Gastroesophageal sphincter (tissue), 4 donors: ENCODE measurements around the gene AIFM3. TPM values are rescaled to one million over a fixed set of nuclear protein-coding genes. Genes with fewer than 3 reads are reported as not detected.

Source experiments
- ATAC-seq: fragments of 150-250 bp; one replicate; pipeline ENCODE4 v1.9.1; 2016; ENCODE audit warnings: mild to moderate bottlenecking, moderate library complexity
- H3K27ac ChIP-seq, 4 donors: fragments of 200-600 bp; sonication (generic) in 3 of 4; 1 replicate in 3 of 4; 2 replicates in 1 of 4; pipeline ENCODE4 v1.5.1; 2016 to 2019
- H3K27me3 ChIP-seq: fragments of 200-600 bp; sonication (generic); one replicate; pipeline ENCODE4 v1.5.1; 2019
- H3K36me3 ChIP-seq, 2 donors: fragments of 200-600 bp; sonication (generic); one replicate each; pipeline ENCODE4 v1.5.1; 2019; ENCODE audit warnings: control low read depth in 1 of 2
- H3K4me1 ChIP-seq, 3 donors: fragments of 200-600 bp; sonication (generic); 1 replicate in 2 of 3; 2 replicates in 1 of 3; pipeline ENCODE4 v1.5.1; 2016 to 2019; ENCODE audit warnings: control low read depth in 2 of 3
- H3K4me3 ChIP-seq, 2 donors: fragments of 200-600 bp; sonication (generic); one replicate each; pipeline ENCODE4 v1.5.1; 2019; ENCODE audit warnings: mild to moderate bottlenecking in 1 of 2, moderate library complexity in 1 of 2
- H3K9me3 ChIP-seq, 3 donors: fragments of 200-600 bp; sonication (generic); one replicate each; pipeline ENCODE4 v1.5.1; 2017 to 2019; ENCODE audit warnings: control low read depth in 2 of 3
- EP300 ChIP-seq: sonication (generic); formaldehyde crosslinking; IDR thresholded peaks from one replicate; pipeline ENCODE4 v1.6.1; 2017; ENCODE audit warnings: antibody characterized with exemption, mild to moderate bottlenecking
- POLR2A ChIP-seq, 2 donors: fragments of 450-650 bp; IDR thresholded peaks; one replicate each; pipeline ENCODE4 v1.6.1; 2017; ENCODE audit warnings: antibody characterized with exemption in 2 of 2, mild to moderate bottlenecking in 2 of 2, moderate library complexity in 1 of 2
- POLR2AphosphoS5 ChIP-seq: sonication (generic); formaldehyde crosslinking; IDR thresholded peaks from one replicate; pipeline ENCODE4 v1.6.1; 2017; ENCODE audit warnings: antibody characterized with exemption
- WGBS, 2 donors: methylation state at CpG; one replicate each; pipeline ENCODE4 v1.1.5; 2018; ENCODE audit warnings: low coverage in 1 of 2; 5-methylcytosine and 5-hydroxymethylcytosine counted together
- total RNA-seq, 4 donors: library from RNA; depleted of rRNA; stranded (reverse); fragments of >200 nt; gene quantifications; one replicate each; pipeline ENCODE4 v1.1.0, GENCODE V29; 2016
- TF ChIP-seq, protein P1 (sequence below), 4 experiments: fragments of 200-600 bp in 2 of 4; fragments of 450-650 bp in 2 of 4; sonication (generic) in 1 of 4; IDR thresholded peaks; one replicate each; pipeline ENCODE4 v1.5.1; 2017 to 2019; ENCODE audit warnings: antibody characterized with exemption in 4 of 4, mild to moderate bottlenecking in 2 of 4, moderate library complexity in 2 of 4

Gene AIFM3
- total RNA-seq, 4 donors from 2014 or later, result 0.27 to 3.2 (median 2.0) TPM; not detected in 1

DNA sequence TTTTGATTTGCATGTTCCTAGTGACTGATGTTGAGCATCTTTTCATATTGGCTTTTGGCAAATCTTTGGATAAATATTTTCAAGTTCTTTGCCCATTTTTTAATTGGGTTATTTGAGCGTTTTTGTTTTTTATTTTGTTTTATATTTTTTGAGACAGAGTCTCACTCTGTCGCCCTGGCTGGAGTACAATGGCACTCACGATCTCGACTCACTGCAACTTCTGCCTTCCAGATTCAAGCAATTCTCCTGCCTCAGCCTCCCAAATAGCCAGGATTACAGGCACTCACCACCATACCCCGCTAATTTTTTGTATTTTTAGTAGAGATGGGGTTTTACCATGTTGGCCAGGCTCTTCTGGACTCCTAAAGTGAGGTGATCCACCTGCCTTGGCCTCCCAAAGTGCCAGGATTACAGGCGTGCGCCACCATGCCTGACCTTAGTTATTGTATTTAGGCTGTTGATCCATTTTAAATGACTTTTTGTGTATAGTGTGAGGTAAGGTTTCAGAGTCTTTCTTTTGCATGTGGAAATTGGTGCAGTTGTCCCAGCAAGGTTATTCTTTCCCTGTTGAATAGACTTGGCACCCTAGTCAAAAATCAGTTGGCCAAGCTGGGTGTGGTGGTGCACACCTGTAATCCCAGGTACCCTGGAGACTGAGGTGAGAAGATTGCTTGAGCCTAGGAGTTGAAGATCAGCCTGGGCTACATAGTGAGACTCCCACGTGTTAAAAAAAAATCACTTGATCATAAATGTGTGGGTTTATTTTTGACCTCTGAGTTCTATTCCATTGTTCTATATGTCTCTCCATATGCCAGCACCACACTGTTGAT is 23.7 kb upstream of the AIFM3 start:
- no peak for ATAC-seq
- Histone ChIP-seq H3K27me3 (no peaks in the 10 kb centered on the region), H3K36me3 (no peaks in the 10 kb centered on the region), H3K4me3 (no peak overlapping the region), H3K9me3 (no peaks in the 10 kb centered on the region), H3K4me1 (peaks cover 0 to 86% (median 8%) of the 10 kb centered on the region in 3 donors), H3K27ac (no peak overlapping the region)
- 95 to 98% methylated on average over 7 to 8 of the region's 8 CpGs for WGBS, 2 donors
- TF ChIP-seq EP300, result no peak
- no peak for TF ChIP-seq POLR2AphosphoS5
- TF ChIP-seq, protein P1, sequence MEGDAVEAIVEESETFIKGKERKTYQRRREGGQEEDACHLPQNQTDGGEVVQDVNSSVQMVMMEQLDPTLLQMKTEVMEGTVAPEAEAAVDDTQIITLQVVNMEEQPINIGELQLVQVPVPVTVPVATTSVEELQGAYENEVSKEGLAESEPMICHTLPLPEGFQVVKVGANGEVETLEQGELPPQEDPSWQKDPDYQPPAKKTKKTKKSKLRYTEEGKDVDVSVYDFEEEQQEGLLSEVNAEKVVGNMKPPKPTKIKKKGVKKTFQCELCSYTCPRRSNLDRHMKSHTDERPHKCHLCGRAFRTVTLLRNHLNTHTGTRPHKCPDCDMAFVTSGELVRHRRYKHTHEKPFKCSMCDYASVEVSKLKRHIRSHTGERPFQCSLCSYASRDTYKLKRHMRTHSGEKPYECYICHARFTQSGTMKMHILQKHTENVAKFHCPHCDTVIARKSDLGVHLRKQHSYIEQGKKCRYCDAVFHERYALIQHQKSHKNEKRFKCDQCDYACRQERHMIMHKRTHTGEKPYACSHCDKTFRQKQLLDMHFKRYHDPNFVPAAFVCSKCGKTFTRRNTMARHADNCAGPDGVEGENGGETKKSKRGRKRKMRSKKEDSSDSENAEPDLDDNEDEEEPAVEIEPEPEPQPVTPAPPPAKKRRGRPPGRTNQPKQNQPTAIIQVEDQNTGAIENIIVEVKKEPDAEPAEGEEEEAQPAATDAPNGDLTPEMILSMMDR (IDR thresholded peaks at IDR 0.05), result no peak
- no peak for TF ChIP-seq POLR2A (IDR thresholded peaks at IDR 0.05)

DNA sequence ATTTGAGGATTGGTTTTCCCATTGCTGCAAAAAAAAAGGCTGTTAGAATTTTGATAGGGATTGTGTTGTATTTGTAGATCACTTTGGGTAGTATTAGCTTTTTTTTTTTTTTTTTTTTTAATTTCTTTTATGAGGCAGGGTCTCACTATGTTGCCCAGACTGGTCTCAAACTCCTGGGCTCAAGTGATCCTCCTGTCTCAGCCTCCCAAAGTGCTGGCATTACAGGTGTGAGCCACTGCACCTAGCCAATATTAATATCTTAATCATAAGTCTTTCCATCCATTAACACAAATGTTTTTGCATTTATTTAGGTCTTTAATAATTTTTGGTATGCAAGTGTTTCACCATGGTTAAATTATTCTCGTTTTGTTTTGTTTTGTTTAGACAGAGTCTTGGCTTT is 23.0 kb upstream of the AIFM3 start:
- Histone ChIP-seq H3K36me3 (no peaks in the 10 kb centered on the region), H3K4me1 (peaks cover 0 to 82% (median 7%) of the 10 kb centered on the region in 3 donors), H3K27me3 (no peaks in the 10 kb centered on the region), H3K9me3 (no peaks in the 10 kb centered on the region), H3K4me3 (no peak overlapping the region), H3K27ac (no peak overlapping the region)
- 25% methylated on average over 1 of the region's 1 CpG; no CpG with 5 or more reads in 1 of the 2 donors for WGBS, 2 donors
- no peak for ATAC-seq
- TF ChIP-seq EP300 (no peak), POLR2A (IDR thresholded peaks at IDR 0.05) (no peak), POLR2AphosphoS5 (no peak)
- TF ChIP-seq, protein P1 (IDR thresholded peaks at IDR 0.05), result no peak

DNA sequence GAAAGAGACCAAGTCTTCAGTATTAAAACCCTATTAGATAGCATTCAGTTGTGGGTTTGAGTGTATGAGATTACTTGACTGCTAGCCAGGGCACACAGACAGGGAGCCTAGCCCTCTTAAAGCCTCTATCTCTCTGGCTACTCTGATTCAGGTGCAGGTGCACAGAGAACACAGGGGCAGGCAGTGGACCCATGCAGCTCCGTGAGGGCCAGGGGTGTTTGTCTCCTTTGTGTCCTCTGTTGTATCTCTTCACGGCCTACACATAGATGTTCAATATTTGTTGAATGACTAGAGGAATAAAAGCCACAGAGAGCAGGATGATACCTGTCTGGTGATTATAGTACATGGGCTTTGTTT is 21.5 kb upstream of the AIFM3 start:
- WGBS, 2 donors, result 80 to 83% methylated on average over 1 of the region's 2 CpGs
- Histone ChIP-seq H3K36me3 (peaks cover 0 to 13% of the 10 kb centered on the region in 2 donors), H3K27ac (no peak overlapping the region), H3K9me3 (no peaks in the 10 kb centered on the region), H3K27me3 (no peaks in the 10 kb centered on the region), H3K4me3 (no peak overlapping the region), H3K4me1 (peaks cover 0 to 69% (median 7%) of the 10 kb centered on the region in 3 donors)
- ATAC-seq, result no peak
- TF ChIP-seq POLR2AphosphoS5, result no peak
- TF ChIP-seq, protein P1 (IDR thresholded peaks at IDR 0.05), result no peak
- TF ChIP-seq POLR2A (IDR thresholded peaks at IDR 0.05), result no peak
- no peak for TF ChIP-seq EP300

DNA sequence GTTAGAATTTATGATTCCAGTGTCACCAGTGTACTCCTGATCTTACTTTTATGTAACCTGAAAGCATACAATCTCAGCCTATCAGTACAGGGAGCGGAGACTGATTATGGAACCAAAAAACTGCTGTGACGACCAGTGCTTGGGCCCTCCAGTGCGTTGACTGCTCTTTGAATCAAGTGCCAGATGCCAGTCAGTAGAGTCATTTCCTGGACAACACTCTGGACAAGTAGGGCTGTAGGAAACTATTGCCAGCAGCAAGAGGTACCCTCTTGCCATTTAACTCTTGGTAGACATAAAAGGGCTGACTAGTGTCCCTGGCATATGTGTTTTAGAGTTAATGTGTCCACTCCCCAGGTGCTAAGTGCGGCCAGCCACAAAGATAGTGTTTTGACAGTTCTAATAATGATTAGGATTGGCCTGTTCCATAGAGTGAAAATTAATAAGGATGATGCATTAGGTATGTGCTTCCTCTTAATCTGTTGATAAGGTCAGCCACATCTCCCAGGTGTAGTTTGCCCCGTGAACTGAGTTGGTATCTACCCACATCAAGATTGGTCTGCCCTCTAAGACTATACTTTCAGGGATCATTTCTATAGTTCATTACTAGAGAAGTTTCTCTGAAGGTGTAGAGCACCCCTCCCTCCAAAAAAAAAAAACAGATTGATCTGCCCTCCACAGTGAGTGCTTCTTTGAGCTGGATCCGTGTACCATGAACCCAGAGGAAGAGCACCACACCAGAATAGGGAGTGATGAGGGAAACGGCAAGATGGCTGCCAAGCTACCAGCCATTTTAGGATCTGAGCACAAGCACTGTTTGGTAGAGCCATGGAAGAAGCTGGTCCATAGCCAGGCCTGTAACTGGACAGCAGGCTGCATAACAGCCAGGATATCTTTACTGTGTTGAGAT is 20.7 kb upstream of the AIFM3 start:
- H3K4me1 ChIP-seq, result peaks cover 0 to 62% (median 7%) of the 10 kb centered on the region in 3 donors
- no peaks in the 10 kb centered on the region for H3K27me3 ChIP-seq
- H3K27ac ChIP-seq, result no peak overlapping the region
- 84 to 85% methylated on average over 4 to 5 of the region's 7 CpGs for WGBS, 2 donors
- H3K4me3 ChIP-seq, result no peak overlapping the region
- H3K9me3 ChIP-seq, result no peaks in the 10 kb centered on the region
- peaks cover 0 to 21% of the 10 kb centered on the region in 2 donors for H3K36me3 ChIP-seq
- TF ChIP-seq, protein P1 (IDR thresholded peaks at IDR 0.05), result no peak
- TF ChIP-seq POLR2AphosphoS5 (no peak), EP300 (no peak), POLR2A (IDR thresholded peaks at IDR 0.05) (no peak)
- no peak for ATAC-seq
